HG03045 (cell line): ENCODE measurements around the gene ADGRG3.
"Not testable (repeated sequence)": the region's sequence is repeated elsewhere in the genome, so short reads cannot be mapped to it uniquely, and the experiment has no call there.

Experiments
- ATAC-seq: cut with Tn5 transposase; IDR thresholded peaks from one replicate; pipeline ENCODE4 v1.9.1; 2021; ENCODE audit warnings: mild to moderate bottlenecking, moderate library complexity; ENCODE audit not compliant: unreplicated experiment

ADGRG3 gene

DNA sequence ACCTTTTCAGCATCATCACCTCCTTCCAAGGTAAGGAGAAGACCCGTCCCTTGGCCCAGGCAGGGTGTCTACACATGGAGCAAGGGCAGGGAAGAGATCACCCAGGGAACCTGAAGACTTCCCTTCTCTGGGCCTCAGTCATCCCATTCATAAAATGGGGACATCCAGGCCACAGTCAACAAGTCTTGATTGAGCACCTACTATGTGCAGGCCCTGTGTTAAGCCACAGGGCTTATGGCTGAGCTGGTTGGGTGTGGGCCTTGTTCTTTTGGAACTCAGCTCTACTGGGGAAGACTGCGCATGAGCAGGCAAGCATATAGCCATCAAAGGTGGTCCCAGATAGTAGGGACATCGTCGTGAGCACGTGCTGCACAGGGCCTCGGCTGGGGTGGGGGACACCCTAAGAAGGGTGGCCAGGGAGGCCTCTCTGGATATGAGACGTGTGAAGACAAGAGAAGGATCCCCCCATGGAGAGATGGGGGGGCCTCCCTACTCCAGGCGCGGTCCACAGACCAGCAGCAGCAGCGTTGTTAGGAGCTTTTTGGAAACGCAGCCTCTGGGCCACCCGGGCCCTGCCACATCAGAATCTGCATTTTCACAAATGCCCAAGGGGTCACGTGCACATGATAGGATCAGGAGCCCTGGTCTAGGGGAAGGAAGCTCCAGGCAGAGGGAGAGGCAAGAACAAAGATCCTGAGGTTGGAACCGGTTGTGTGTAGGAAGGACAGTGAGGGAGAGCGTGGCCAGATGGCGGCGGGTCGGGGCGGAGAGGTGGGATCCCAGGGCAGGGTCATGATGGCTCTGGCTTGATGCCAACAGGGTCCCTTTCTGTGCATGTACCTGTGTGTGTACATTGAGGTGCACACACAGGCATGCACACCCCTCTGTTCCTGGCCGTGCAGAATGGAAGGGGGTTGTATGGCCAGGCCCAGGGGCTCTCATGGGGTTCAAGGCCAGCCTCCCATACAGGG, 5.9 kb upstream of the ADGRG3 start:
- ATAC-seq, result no peak

DNA sequence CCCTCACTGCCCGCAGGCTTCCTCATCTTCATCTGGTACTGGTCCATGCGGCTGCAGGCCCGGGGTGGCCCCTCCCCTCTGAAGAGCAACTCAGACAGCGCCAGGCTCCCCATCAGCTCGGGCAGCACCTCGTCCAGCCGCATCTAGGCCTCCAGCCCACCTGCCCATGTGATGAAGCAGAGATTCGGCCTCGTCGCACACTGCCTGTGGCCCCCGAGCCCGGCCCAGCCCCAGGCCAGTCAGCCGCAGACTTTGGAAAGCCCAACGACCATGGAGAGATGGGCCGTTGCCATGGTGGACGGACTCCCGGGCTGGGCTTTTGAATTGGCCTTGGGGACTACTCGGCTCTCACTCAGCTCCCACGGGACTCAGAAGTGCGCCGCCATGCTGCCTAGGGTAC, 4.7 kb upstream of the ADGRG3 start:
- no peak for ATAC-seq

DNA sequence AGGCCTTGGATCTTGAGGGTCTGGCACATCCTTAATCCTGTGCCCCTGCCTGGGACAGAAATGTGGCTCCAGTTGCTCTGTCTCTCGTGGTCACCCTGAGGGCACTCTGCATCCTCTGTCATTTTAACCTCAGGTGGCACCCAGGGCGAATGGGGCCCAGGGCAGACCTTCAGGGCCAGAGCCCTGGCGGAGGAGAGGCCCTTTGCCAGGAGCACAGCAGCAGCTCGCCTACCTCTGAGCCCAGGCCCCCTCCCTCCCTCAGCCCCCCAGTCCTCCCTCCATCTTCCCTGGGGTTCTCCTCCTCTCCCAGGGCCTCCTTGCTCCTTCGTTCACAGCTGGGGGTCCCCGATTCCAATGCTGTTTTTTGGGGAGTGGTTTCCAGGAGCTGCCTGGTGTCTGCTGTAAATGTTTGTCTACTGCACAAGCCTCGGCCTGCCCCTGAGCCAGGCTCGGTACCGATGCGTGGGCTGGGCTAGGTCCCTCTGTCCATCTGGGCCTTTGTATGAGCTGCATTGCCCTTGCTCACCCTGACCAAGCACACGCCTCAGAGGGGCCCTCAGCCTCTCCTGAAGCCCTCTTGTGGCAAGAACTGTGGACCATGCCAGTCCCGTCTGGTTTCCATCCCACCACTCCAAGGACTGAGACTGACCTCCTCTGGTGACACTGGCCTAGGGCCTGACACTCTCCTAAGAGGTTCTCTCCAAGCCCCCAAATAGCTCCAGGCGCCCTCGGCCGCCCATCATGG, 4.0 kb upstream of the ADGRG3 start:
- no peak for ATAC-seq

DNA sequence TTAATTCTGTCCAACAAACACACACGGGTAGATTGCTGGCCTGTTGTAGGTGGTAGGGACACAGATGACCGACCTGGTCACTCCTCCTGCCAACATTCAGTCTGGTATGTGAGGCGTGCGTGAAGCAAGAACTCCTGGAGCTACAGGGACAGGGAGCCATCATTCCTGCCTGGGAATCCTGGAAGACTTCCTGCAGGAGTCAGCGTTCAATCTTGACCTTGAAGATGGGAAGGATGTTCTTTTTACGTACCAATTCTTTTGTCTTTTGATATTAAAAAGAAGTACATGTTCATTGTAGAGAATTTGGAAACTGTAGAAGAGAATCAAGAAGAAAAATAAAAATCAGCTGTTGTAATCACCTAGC, 3.5 kb upstream of the ADGRG3 start:
- no peak for ATAC-seq

DNA sequence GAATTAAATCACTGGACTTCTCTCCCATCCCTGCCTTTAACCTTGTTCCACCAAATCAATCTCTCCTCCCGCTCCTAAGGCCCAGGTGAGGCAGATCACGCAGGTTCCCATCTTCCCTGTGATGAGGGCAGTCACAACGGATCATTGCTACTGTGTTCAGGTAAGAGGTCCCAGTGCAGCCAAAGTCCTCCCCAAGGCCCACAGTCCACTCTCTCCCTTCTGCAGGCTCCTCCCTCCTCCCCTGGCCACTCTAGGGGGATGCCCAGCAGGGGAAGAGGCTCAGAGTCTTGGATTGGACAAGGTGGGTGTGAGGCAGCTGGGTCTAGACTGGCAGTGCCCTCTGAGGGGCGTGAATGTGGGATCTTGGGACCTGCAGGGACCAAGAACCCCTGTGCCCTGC, 2.6 kb upstream of the ADGRG3 start:
- ATAC-seq, result no peak

DNA sequence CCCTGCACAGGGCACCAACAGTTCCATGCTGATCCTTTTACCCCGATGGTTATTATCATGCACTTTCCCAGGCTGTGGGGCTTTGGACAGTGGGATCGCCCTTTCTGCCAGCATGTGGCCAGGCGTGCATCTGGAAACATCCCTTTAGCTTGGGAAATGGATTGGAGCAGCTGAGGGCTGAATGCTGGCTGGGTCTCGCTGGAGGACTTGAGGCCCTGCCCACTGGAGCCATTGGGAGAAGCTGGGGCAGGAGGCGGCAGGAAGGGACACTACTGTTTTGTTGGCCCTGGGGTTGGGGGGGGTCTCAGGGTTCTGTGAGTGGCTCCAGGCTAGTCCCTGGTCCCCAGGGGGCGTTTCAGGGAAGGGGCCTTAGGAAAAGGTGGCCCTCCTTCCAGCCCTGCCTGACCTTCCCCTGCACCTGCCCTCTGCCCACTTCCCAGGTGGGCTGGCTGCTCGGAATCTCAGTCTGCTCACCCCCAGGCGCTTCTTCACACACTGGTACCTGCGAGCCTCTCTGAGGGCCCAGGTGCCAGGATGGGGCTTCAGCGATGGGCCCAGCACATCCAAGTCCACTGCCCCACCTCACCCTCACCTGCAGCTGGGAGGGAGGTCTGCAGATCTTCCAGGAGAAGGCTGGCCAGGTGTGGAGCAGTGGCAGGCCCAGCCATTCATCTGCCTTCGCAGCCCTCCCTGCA, 1.6 kb upstream of the ADGRG3 start:
- no peak for ATAC-seq

DNA sequence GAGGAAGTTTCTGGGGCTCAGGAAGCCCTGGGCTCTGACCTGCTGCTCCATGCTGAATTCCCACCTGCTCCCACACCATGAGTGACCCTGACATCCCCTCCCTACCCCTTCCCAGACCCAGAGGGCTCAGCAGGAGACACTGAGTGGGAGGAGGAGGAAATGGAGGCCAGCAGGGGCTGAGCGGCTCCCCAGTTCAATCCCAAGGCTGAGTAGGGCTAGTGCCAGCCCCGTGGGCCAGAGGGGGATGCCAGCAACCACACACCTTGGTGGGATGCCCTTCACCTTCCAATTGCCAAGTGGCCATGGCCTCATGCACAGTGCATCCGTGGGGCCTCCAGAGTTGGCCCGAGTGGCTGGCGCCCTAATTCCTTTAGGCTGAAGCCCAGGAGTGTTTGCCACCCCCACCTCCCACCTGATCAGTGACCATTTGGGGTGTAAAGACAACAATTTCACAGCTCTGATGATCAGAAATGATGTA, 1.0 kb upstream of the ADGRG3 start:
- no peak for ATAC-seq

DNA sequence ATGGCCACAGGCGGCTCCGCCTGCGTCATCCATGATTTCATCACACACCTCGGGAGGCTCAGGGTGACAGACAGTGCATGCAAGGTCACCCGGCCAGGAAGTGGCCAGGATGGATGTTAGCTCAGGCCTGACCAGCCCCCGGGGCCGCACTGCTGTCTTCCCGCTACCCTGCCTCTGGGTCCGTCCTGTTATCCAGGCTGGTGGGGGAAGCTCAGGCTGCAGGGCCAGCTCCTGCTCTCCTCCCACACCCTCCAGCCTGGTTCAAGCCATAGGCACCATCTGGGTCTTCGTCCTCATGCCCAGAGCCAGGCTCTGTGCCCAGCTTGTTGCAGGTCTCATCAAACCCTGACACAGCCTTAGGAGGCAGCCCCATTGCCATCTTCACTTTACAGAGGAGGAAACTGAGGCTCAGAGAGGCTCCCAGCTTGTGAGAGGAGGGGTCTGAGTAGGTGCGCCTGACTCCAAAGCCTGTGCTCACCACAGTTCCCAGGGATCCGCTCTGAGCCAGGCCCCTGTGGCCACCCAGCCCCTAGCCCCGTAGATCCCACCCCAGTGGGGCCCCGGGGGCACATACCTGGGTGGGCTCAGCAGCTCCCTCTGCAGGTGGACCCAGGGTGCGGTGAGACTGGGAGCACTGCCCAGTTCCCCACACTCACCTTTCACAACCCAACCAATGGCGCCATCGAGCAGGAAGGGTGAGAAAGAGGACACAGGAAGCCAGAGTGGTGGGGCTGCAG, 412 bp upstream of the ADGRG3 start:
- no peak for ATAC-seq

DNA sequence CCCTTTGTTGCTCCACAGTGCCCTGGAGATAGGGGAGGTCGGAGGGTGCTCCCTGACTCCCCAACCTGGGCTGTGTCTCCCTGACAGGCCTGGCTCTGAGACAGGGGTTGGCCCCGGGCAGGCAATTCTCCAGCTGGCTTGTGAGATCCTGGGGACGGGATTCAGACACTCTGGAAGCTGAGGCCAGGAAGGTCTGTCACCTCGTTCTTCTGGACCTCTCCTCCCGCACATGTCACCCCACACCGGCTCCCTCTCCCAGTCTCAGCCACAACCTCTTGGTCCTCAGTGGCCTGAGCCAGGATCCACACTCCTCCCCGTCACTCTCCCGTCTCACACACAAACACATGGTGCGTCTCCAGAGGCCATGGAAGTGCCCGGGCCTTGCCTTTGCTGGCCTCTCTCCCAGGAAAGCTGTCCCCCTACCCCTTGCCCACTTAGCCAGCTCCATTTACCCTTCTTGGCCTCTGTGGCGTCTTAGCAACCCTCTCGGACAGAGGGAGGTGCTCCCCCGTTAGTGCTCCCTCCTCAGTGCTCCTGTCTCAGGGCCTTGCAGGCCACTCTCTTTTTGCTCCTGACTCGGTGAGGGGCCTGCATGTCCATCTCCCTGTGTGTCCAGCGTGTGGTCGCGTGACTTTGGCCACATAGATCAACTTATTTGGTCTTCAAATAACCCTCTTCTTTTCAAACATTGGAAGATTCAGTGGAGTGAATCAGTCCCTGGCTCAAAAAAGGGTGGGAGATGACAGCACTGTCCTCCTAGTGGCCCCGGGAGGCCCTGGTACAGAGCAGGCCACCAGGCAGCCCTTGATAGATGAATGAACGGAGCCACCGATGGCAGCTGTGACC, 747 bp downstream of the ADGRG3 start:
- no peak for ATAC-seq

DNA sequence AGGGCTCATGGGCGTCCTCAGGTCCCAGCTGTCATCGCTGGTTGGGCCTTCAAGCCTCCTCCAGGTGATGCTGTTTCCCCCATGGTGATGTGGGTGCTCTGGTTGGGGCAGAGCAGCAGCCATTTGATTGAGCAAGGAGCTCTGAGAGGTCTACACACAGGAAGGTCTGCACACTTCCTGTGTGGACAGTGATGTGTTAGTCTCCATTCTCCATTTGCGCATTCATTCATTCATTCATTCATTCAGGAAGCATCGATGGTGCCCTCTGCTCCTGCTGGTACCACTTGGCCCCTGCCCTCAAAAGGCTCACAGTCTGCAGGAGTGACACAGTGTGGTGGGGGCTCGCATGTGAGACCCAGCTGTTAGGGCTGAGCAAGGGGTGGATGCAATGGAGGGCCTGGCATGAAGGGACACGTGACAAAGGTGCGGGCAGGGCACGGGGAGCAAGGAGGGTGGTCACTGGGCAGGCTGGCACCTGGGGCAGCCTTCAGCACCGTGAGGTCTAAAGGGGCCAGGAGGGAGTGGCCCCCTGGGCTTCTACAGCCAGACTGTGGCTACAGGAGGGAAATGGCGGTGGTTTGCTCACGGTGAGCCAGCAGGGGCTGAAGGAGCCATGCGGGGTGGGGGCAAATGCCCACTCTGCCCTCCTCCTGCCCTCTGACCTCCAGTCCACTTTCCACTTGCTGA, 1.5 kb downstream of the ADGRG3 start:
- ATAC-seq, result no peak

DNA sequence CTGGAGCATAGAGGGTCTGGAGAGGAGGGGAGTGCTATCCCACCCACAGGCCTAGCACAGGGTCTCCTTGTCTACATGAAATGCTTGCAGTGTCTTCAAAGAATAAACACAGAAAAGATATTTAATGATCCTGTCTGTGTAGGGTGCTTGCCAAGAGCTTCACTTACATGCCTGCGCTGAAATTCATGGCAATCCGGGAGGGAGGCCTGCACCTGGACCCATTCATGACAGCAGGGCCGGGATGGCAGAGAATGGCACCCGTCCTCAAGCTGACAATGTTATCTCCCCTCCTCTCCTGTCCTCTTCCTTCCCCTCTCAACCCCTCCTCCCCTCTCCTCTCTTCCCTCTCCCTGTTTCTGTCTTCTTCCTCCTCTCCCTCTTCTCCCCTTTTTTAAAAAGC, 2.1 kb downstream of the ADGRG3 start:
- no peak for ATAC-seq

DNA sequence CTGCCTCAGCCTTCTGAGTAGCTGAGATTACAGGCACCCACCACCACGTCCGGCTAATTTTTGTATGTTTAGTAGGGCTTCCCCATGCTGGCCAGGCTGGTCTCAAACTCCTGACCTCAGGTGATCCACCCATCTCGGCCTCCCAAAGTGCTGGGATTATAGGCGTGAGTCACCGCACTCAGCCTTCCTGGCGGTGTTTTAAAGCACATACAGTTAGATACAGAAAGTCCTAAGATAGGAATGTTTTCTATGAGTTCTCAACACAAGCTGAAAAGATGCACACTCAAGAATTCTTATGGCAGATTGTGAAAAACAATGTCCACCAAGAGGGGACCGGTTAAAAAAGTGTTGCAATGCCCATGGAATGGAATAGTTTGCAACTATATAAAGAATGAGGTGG, 3.3 kb downstream of the ADGRG3 start:
- not testable (repeated sequence) for ATAC-seq

DNA sequence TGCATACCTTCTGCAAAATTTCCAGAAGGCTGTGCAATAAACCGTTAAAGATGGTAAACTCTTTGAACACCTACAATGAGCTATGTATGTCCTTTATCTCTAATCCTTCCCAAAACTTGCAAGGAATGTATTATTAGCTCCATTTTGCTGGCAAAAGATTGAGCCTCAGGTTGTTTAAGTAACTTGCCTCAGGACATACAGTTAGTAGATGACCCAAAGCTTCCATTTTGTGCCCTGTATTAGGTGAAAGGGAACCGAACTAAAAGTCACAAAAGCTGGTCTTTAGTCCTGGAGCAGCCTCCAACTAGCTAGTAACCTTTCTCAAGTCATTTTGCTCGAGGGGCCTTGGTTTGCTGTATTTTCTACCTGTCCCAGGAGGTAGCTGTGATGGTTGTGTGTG, 4.3 kb downstream of the ADGRG3 start:
- no peak for ATAC-seq

DNA sequence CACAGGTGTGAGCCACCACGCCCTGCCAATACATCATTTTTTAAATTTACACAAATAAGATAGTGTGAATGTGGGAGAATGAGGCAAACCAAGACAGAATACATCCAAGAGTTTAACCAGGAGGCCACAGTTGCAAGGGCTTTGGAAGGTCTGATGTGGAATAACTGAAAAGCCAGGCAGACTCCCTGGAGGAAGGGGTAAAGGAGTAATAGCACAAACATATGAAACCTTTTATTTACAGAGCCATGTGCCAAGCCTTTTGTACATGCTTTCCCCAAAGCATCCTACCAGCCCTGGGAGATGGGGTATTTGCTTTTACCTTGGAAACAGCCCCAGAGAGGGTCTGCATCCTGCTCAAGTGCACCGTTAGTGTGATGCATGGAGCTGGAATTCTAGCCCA, 4.7 kb downstream of the ADGRG3 start:
- no peak for ATAC-seq

DNA sequence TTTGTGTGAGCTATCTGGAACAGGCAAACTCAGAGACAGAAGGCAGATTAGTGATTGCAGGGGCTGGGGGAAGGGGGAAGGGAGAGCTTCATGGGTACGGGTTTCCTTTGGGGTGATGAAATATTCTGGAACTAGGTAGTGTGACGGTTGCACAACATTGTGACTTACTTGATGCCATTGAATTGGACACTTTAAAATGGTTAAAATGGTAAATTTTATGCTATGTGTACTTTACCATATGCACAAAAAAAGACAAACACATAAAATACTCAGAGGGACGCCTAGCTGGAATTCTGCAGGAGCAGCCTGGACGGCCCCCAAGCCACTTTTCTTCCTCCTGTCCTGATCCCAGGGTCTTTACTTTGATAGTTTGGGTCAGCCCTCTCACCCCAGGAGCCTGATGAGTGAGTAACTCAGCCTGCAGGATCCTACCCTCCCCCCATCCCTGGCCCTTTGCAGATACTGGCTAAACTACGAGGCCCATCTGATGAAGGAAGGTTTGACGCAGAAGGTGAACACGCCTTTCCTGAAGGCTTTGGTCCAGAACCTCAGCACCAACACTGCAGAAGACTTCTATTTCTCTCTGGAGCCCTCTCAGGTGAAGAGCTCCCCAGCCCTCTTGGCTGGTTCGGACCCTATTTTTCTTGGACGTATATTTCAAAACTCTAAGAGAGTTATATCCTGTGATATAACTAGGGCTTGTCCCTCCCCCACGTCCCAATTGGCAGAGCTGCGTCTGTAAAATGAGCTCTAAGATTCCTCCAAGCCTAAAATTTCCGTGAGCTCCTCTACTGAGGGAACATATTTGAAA, 7.8 kb downstream of the ADGRG3 start:
- ATAC-seq, result no peak

DNA sequence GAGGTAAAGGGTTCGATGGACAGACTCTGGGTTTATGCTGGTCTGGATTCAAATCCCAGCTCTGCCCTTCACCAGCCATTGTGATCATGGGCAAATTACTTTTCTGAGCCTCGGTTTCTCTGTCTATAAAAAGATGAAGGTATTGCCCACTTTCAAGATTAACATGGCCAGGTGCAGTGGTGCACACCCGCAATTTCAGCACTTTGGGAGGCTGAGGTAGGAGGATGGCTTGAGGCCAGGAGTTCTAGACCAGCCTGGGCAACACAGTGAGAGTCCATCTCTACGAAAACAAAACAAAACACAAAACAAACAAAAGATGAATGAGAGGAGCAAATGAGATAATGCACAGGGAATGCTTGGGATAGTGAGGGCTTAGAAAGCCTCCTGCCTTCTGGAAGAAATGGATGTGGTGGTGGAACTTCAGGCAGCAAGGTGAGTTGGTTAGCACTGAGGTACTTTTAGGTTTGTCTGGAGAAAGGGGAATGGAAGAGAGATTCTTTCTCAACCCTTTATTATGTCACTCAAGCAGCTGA, 8.5 kb downstream of the ADGRG3 start:
- ATAC-seq, result no peak

DNA sequence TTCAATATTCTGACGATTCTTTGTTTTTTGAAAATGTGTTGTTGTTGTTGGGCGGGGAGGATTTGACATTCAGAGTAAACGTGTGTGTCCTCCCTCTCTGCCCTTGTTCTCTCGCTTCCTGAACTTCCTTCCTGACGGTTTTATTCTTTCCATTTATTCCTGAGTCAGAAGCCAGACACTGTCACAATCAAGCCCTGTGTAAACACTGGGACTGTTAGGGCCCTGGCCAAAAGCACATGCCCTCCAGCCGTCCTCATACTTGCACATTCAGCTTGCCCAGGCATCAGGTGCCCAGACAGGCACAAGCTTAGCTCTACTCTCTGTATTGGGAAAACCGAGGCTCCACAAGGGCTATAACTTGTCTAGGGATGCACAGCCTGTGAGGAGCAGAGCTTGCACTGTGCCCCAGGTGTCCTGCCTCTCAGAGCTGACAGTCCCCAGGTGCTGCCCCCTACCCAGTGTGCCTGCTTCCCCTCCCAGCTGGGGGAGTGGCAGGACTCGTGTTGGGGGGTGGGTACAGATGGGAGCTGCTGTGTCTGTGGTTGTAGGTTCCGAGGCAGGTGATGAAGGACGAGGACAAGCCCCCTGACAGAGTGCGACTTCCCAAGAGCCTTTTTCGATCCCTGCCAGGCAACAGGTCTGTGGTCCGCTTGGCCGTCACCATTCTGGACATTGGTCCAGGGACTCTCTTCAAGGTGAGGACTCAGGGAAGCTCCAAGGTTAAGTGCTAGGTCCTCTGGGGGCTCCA, 9.7 kb downstream of the ADGRG3 start:
- ATAC-seq, result no peak

DNA sequence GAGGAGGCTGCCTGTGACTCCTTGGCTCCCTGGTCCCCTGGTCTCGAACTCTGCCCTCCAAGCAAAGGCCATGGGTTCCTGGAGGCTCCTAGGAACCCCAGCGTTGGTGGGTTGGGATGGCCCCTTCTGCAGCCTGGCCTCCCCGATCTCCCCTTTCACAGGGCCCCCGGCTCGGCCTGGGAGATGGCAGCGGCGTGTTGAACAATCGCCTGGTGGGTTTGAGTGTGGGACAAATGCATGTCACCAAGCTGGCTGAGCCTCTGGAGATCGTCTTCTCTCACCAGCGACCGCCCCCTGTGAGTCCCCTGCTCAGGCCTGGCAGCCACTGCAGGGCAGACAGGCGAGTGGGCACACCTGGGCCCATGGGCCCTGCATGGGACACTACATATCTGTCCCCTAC, 10.9 kb downstream of the ADGRG3 start:
- ATAC-seq, result no peak
